Progenitor cell of endocrine pancreas (in vitro differentiated cells): ENCODE measurements around the gene SLC28A3. TPM values are rescaled to one million over a fixed set of nuclear protein-coding genes. Genes with fewer than 3 reads are reported as not detected.

Source experiments
- DNase-seq: peaks from one replicate; pipeline ENCODE4 v3.0.0; 2021; ENCODE audit warnings: low spot score; ENCODE audit not compliant: unreplicated experiment
- H3K27ac Mint-ChIP-seq: 2 replicates; pipeline ENCODE4 v1.8.0; 2021; ENCODE audit warnings: mild to moderate bottlenecking, moderate library complexity, mixed read lengths
- H3K27me3 Mint-ChIP-seq: 2 replicates; pipeline ENCODE4 v1.8.0; 2021; ENCODE audit warnings: mixed read lengths
- H3K36me3 Mint-ChIP-seq: 2 replicates; pipeline ENCODE4 v1.8.0; 2022; ENCODE audit warnings: mixed read lengths; ENCODE audit not compliant: insufficient read depth
- H3K4me1 Mint-ChIP-seq: 2 replicates; pipeline ENCODE4 v1.8.0; 2021; ENCODE audit warnings: low read depth, mixed read lengths
- H3K4me3 Mint-ChIP-seq: 2 replicates; pipeline ENCODE4 v1.8.0; 2021; ENCODE audit warnings: low read depth, mild to moderate bottlenecking, moderate library complexity, mixed read lengths
- H3K9me3 Mint-ChIP-seq: 2 replicates; pipeline ENCODE4 v1.8.0; 2021; ENCODE audit warnings: low read depth, mixed read lengths
- CTCF ChIP-seq: fragments of 200-600 bp; sonication (generic); IDR thresholded peaks from one replicate; pipeline ENCODE4 v1.5.0; 2021; ENCODE audit warnings: antibody characterized with exemption, mild to moderate bottlenecking; ENCODE audit not compliant: unreplicated experiment
- total RNA-seq: library from RNA; stranded (reverse); gene quantifications from 2 replicates; pipeline ENCODE4 v1.2.1, GENCODE V29; 2021

SLC28A3 gene
- total RNA-seq, 1 donor from 2014 or later: 0.62 TPM

- no peak for DNase-seq
- Mint-ChIP-seq H3K4me1 (peaks cover 11% of the 10 kb centered on the region), H3K9me3 (no peaks in the 10 kb centered on the region), H3K4me3 (no peak overlapping the region), H3K27me3 (no peaks in the 10 kb centered on the region), H3K27ac (peak overlapping the region; percentile 89), H3K36me3 (no peaks in the 10 kb centered on the region)
- no peak for TF ChIP-seq CTCF
Observed at GRCh38 chr9:84384617-84385016, 44.1 kb upstream of the SLC28A3 start.

DNA sequence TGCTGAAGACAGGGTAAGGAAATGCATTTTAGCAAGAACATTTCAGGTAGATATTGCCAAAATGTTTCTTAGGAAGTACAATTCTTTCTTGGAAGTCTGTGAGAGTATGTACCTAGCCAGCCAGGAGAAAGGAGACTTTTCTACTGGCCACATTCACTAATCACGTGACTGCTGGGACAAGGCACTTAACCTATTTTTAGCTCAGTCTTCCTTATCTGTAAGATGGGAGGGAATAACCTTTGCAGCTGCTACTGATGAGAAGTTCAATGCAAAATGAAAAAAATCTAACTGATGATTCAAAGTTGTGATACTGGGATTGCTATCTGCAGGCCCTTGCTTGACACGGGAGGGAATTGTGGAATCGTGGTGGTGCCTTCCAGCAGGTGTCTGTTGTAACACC, 42.6 kb upstream of the SLC28A3 start:
- no peaks in the 10 kb centered on the region for H3K9me3 Mint-ChIP-seq
- no peak for DNase-seq
- H3K27me3 Mint-ChIP-seq: no peaks in the 10 kb centered on the region
- no peaks in the 10 kb centered on the region for H3K36me3 Mint-ChIP-seq
- no peak overlapping the region for H3K4me3 Mint-ChIP-seq
- H3K4me1 Mint-ChIP-seq: peaks cover 18% of the 10 kb centered on the region
- no peak for TF ChIP-seq CTCF
- no peak overlapping the region for H3K27ac Mint-ChIP-seq

GRCh38 chr9:84382720-84383119, 42.2 kb upstream of the SLC28A3 start:
- Mint-ChIP-seq H3K4me3 (no peak overlapping the region), H3K36me3 (no peaks in the 10 kb centered on the region)

DNA sequence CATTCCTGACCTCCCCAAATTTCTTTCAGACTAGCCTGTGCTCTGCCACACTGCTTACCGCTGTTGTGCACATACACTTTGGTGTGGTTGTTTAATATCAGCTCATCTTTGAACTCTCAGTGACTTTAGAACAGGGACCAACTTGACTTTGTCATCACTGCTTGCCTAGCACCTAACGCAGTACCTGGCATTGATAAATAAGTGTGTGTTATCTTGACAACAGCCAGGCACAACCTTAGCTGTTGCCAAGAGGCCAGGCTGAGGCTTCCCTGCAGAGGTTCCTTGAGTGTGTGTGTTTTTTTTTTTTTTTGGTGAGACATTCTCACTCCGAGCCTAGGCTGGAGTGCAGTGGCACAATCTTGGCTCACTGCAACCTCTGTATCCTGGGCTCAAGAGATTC, 41.0 kb upstream of the SLC28A3 start:
- Mint-ChIP-seq H3K9me3 (no peaks in the 10 kb centered on the region), H3K27ac (no peak overlapping the region)
- no peak for DNase-seq

More at GRCh38 chr9:84382720-84383119, 42.2 kb upstream of the SLC28A3 start:
- Mint-ChIP-seq H3K27me3 (no peaks in the 10 kb centered on the region), H3K9me3 (no peaks in the 10 kb centered on the region), H3K4me1 (peaks cover 18% of the 10 kb centered on the region), H3K27ac (peak overlapping the region; percentile 37)
- DNase-seq: no peak
- TF ChIP-seq CTCF: no peak

DNA sequence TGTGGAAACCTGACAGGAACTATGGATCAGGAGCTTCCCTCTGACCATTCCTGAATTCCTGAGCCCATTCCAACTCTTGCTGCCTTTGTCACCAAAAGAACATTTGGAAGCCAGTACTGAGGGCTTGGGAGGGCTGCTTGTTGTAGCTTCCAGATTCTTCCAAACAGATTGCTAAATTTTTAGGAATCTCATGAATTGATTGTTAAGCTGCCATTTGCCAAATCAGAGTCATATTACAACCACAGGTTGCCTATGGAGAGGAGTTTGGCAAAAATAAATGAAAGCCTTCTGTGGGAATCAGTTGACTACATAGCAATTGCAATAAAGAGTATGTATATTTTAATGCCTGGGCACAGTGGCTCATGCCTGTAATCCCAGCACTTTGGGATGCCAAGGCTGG, 39.2 kb upstream of the SLC28A3 start:
- no peak overlapping the region for H3K4me3 Mint-ChIP-seq
- H3K27ac Mint-ChIP-seq: no peak overlapping the region
- H3K4me1 Mint-ChIP-seq: peaks cover 13% of the 10 kb centered on the region
- no peaks in the 10 kb centered on the region for H3K36me3 Mint-ChIP-seq
- DNase-seq: no peak
- TF ChIP-seq CTCF: no peak
- H3K9me3 Mint-ChIP-seq: no peaks in the 10 kb centered on the region
- H3K27me3 Mint-ChIP-seq: no peaks in the 10 kb centered on the region

More for the DNA sequence above, 41.0 kb upstream of the SLC28A3 start:
- Mint-ChIP-seq H3K4me3 (no peak overlapping the region), H3K36me3 (no peaks in the 10 kb centered on the region), H3K27me3 (no peaks in the 10 kb centered on the region), H3K4me1 (peaks cover 16% of the 10 kb centered on the region)
- TF ChIP-seq CTCF: no peak
